NCI-H146 (cell line): ENCODE results near the gene WEE1.
"Not testable (repeated sequence)": the region's sequence is repeated elsewhere in the genome, so short reads cannot be mapped to it uniquely, and the experiment has no call there.

Source experiments
- DNase-seq: peaks from one replicate; lab custom pipeline; 2025; lab: John Stamatoyannopoulos, UW

The WEE1 gene

GRCh38 chr11:9623053-9623452 lies 49.6 kb downstream of the WEE1 start:
- not testable (repeated sequence) for DNase-seq

- no peak for DNase-seq
Measured at GRCh38 chr11:9624448-9624847, 51.0 kb downstream of the WEE1 start.

DNA sequence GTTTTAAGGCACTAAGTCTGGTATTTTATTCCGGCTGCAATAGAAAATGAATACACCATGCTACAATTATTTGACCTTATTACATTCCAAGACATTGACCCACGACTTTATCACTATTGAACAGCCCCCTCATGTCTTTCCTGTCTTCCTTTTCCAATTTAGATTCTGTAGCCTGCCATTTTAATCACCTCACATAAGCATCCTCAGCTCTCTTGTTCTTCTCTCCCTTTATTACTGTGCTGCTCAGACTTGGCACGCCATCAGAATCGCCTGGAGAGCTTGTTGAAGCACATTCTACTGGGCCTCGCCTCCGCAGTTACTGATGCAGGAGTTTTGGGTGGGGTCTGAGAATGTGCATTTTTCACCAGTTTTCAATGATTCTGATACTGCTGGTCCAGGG lies 51.7 kb downstream of the WEE1 start:
- DNase-seq: no peak

- no peak for DNase-seq
Measured at GRCh38 chr11:9625728-9626127, 52.3 kb downstream of the WEE1 start.

- no peak for DNase-seq
Measured at GRCh38 chr11:9626496-9627394, 53.3 kb downstream of the WEE1 start.

DNA sequence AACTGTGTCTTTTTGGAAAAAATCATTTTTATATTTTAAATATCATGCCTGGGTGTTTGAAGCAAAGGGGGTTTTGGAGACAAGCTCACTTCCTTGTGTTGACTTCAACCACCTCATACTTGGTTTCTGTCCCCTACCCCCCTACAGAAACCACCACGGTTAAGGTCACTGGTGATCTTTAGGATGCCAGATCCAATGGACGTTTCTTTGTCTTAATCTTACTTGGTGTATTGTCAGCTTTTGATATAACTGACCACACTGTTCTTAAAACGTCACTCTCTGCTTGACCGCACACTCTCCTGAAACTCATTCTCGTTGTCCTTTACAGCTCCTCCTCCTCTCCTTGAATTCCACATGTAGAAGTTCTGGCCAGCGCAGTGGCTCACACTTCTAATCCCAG lies 55.6 kb downstream of the WEE1 start:
- no peak for DNase-seq

DNA sequence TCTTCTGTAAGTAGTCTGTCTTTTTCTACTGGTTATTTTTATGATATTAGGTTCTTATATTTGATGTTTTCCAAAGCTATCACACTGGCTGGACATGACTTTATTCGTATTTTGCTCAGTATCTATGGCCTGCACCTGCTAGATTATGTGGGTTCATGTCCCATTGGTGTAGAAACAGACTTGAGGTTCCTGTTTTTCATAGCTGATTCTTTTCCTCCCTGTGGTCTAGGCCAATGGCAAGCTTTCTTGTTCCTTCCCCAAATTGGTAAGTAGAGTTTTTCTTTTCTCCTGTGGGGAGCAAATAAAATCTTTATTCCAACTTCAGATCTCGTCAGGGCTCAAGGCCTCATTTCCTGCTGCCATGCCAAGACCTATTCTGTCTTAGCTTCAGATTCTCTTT lies 60.2 kb downstream of the WEE1 start:
- no peak for DNase-seq

DNA sequence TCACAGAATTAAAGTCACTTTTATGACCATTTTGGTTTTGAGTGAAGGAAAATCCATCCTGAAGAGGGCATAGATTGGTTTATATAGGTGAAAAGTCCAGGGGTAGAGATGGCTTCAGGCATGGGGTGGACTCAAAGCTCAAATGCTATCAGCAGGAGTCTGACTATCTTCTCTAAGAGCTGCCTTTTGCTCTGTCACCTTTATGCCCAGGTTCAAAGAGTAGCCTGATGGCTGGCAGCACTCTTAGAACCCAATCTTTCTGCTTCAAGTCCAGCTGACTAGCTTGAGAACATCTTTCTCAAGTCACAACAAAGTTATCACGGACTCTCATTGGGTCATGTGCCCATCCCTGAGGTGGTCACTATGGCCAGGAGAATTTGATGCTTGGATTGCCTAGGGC lies 63.2 kb downstream of the WEE1 start:
- DNase-seq: no peak

DNA sequence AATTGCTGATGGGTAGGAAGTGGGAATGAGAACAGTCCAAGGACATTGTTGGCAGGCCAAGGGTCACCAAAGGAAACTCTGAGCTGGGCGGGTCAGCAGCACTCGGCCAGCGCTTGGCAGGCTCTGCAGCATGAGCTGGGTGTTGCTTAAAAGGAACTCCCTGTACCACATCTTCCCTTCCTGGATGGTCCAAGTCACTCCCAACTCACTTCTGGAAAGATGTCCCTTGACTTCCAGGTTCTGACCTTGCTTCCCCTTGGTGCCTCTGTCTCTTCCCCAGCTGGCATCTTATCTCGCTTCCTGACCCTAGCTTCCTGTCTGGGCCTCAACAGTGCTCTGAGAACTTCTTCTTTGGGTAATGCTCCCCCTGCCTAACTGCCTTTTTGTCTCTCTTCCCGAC lies 65.6 kb downstream of the WEE1 start:
- DNase-seq: no peak
